ENCODE measurements around the gene KRT79.
"Not testable (repeated sequence)": the region's sequence is repeated elsewhere in the genome, so short reads cannot be mapped to it uniquely, and the experiment has no call there.

The KRT79 gene

GRCh38 chr12:52833922-52834726, at the start of gene KRT79:
Gene KRT79 (minus strand): TSS chr12:52834311. CDS start chr12:52834260, 51 bp downstream.
- DNase-seq (ENCODE audit: low read depth in 2 of 3, low spot score in 1 of 3), result no peak

- not testable (repeated sequence) for DNase-seq (ENCODE audit: low read depth in 2 of 3, low spot score in 1 of 3)
Observed at GRCh38 chr12:52880499-52880898, 46.4 kb upstream of the KRT79 start.

GRCh38 chr12:52879394-52880351, 45.6 kb upstream of the KRT79 start:
- DNase-seq (ENCODE audit: low read depth in 2 of 3, low spot score in 1 of 3), result peak; percentile 53 to 66 (median 60)

GRCh38 chr12:52878507-52879393, 44.6 kb upstream of the KRT79 start:
- DNase-seq (ENCODE audit: low read depth in 2 of 3, low spot score in 1 of 3), result no peak

GRCh38 chr12:52877242-52877641, 43.1 kb upstream of the KRT79 start:
- no peak for DNase-seq (ENCODE audit: low read depth in 2 of 3, low spot score in 1 of 3)

- DNase-seq (ENCODE audit: low read depth in 2 of 3, low spot score in 1 of 3), result no peak
Observed at GRCh38 chr12:52876372-52876771, 42.3 kb upstream of the KRT79 start.

GRCh38 chr12:52874573-52875435, 40.7 kb upstream of the KRT79 start:
- DNase-seq (ENCODE audit: low read depth in 2 of 3, low spot score in 1 of 3), result no peak

- DNase-seq (ENCODE audit: low read depth in 2 of 3, low spot score in 1 of 3), result peak in 2 of 3 donors; percentile 15 to 30
Observed at GRCh38 chr12:52873832-52874572, 39.9 kb upstream of the KRT79 start.

- no peak for DNase-seq (ENCODE audit: low read depth in 2 of 3, low spot score in 1 of 3)
Observed at GRCh38 chr12:52873513-52873831, 39.4 kb upstream of the KRT79 start.

GRCh38 chr12:52872644-52873389, 38.7 kb upstream of the KRT79 start:
- DNase-seq (ENCODE audit: low read depth in 2 of 3, low spot score in 1 of 3), result no peak

- DNase-seq (ENCODE audit: low read depth in 2 of 3, low spot score in 1 of 3), result no peak
Observed at GRCh38 chr12:52871291-52872039, 37.4 kb upstream of the KRT79 start.

- peak; percentile 63 to 80 (median 66) for DNase-seq (ENCODE audit: low read depth in 2 of 3, low spot score in 1 of 3)
Observed at GRCh38 chr12:52870361-52871290, 36.5 kb upstream of the KRT79 start.

GRCh38 chr12:52867642-52868041, 33.5 kb upstream of the KRT79 start:
- DNase-seq (ENCODE audit: low read depth in 2 of 3, low spot score in 1 of 3), result peak in 1 of 3 donors; percentile 20

- DNase-seq (ENCODE audit: low read depth in 2 of 3, low spot score in 1 of 3), result no peak
Observed at GRCh38 chr12:52867152-52867551, 33.0 kb upstream of the KRT79 start.

GRCh38 chr12:52865090-52865944, 31.2 kb upstream of the KRT79 start:
- DNase-seq (ENCODE audit: low read depth in 2 of 3, low spot score in 1 of 3), result no peak

- no peak for DNase-seq (ENCODE audit: low read depth in 2 of 3, low spot score in 1 of 3)
Observed at GRCh38 chr12:52862023-52862422, 27.9 kb upstream of the KRT79 start.
